Raji (cell line): ENCODE measurements around the gene GET4.

ENCODE experiments used
- POLR2A ChIP-seq: IDR thresholded peaks from 2 replicates; pipeline ENCODE4 v1.6.1; 2011; ENCODE audit warnings: low read depth, low read length, control low read depth; ENCODE audit not compliant: insufficient read depth

The GET4 gene

GRCh38 chr7:897771-898376 is 21.5 kb downstream of the GET4 start:
- no peak for TF ChIP-seq POLR2A

- TF ChIP-seq POLR2A = no peak
Measured at GRCh38 chr7:898460-898854, 22.1 kb downstream of the GET4 start.

- TF ChIP-seq POLR2A = no peak
Measured at GRCh38 chr7:898855-899681, 22.7 kb downstream of the GET4 start.

- no peak for TF ChIP-seq POLR2A
Measured at GRCh38 chr7:899806-900205, 23.5 kb downstream of the GET4 start.

- no peak for TF ChIP-seq POLR2A
Measured at GRCh38 chr7:900331-901040, 24.1 kb downstream of the GET4 start.

GRCh38 chr7:901041-901387 is 24.7 kb downstream of the GET4 start:
- no peak for TF ChIP-seq POLR2A

GRCh38 chr7:901388-902154 is 25.2 kb downstream of the GET4 start:
- no peak for TF ChIP-seq POLR2A

- TF ChIP-seq POLR2A = no peak
Measured at GRCh38 chr7:902996-903395, 26.6 kb downstream of the GET4 start.

- TF ChIP-seq POLR2A = no peak
Measured at GRCh38 chr7:903921-904755, 27.8 kb downstream of the GET4 start.

GRCh38 chr7:904847-905246 is 28.5 kb downstream of the GET4 start:
- TF ChIP-seq POLR2A = no peak

GRCh38 chr7:906776-907157 is 30.4 kb downstream of the GET4 start:
- no peak for TF ChIP-seq POLR2A

- TF ChIP-seq POLR2A = no peak
Measured at GRCh38 chr7:907158-907980, 31.0 kb downstream of the GET4 start.

GRCh38 chr7:908159-908581 is 31.8 kb downstream of the GET4 start:
- TF ChIP-seq POLR2A = no peak
